Type B pancreatic cell (in vitro differentiated cells): Measurements from ENCODE around the gene C9orf85. TPM values are rescaled to one million over a fixed set of nuclear protein-coding genes. Genes with fewer than 3 reads are reported as not detected.

ENCODE experiments used
- DNase-seq: peaks from one replicate; pipeline ENCODE4 v3.0.0; 2021; ENCODE audit warnings: mixed read lengths; ENCODE audit not compliant: unreplicated experiment; ENCODE audit errors: extremely low spot score
- H3K27ac Mint-ChIP-seq: 2 replicates; pipeline ENCODE4 v1.8.0; 2021; ENCODE audit warnings: mild to moderate bottlenecking, mixed read lengths
- H3K27me3 Mint-ChIP-seq: 2 replicates; pipeline ENCODE4 v1.8.0; 2021; ENCODE audit warnings: mixed read lengths
- H3K36me3 Mint-ChIP-seq: 2 replicates; pipeline ENCODE4 v1.8.0; 2021; ENCODE audit warnings: mixed read lengths
- H3K4me1 Mint-ChIP-seq: one replicate; pipeline ENCODE4 v1.8.0; 2021; ENCODE audit warnings: mixed read lengths; ENCODE audit not compliant: unreplicated experiment
- H3K4me3 Mint-ChIP-seq: 2 replicates; pipeline ENCODE4 v1.8.0; 2021; ENCODE audit warnings: mild to moderate bottlenecking, mixed read lengths
- H3K9me3 Mint-ChIP-seq: 2 replicates; pipeline ENCODE4 v1.8.0; 2021; ENCODE audit warnings: mixed read lengths
- CTCF ChIP-seq: fragments of 200-600 bp; sonication (generic); conservative IDR thresholded peaks from 2 replicates; pipeline ENCODE4 v1.5.0; 2021; ENCODE audit warnings: antibody characterized with exemption, mild to moderate bottlenecking
- total RNA-seq: library from RNA; stranded (reverse); gene quantifications from 2 replicates; pipeline ENCODE4 v1.2.1, GENCODE V29; 2021; ENCODE audit warnings: low replicate concordance

Gene C9orf85
- total RNA-seq, 1 donor from 2014 or later: 17.9 TPM

- Mint-ChIP-seq H3K27me3 (no peaks in the 10 kb centered on the region), H3K4me1 (peaks cover 27% of the 10 kb centered on the region), H3K4me3 (no peak overlapping the region), H3K36me3 (peaks cover 16% of the 10 kb centered on the region), H3K9me3 (no peaks in the 10 kb centered on the region), H3K27ac (no peak overlapping the region)
- TF ChIP-seq CTCF: no peak
- no peak for DNase-seq
Observed at GRCh38 chr9:71925834-71926233, 14.4 kb downstream of the C9orf85 start.

- Mint-ChIP-seq H3K27ac (no peak overlapping the region), H3K4me3 (no peak overlapping the region), H3K4me1 (peaks cover 17% of the 10 kb centered on the region), H3K36me3 (peaks cover 3% of the 10 kb centered on the region), H3K27me3 (no peaks in the 10 kb centered on the region), H3K9me3 (no peaks in the 10 kb centered on the region)
- DNase-seq: no peak
- TF ChIP-seq CTCF: no peak
Observed at GRCh38 chr9:71928376-71928775, 16.9 kb downstream of the C9orf85 start.

- peak overlapping the region; percentile 69 for H3K27ac Mint-ChIP-seq
- H3K9me3 Mint-ChIP-seq: no peaks in the 10 kb centered on the region
- DNase-seq: no peak
Observed at GRCh38 chr9:71928806-71929205, 17.4 kb downstream of the C9orf85 start.

GRCh38 chr9:71929223-71929622 is 17.8 kb downstream of the C9orf85 start:
- Mint-ChIP-seq H3K9me3 (no peaks in the 10 kb centered on the region), H3K4me3 (no peak overlapping the region), H3K4me1 (peaks cover 14% of the 10 kb centered on the region), H3K27me3 (no peaks in the 10 kb centered on the region), H3K27ac (peak overlapping the region; percentile 69), H3K36me3 (no peaks in the 10 kb centered on the region)
- DNase-seq: no peak
- TF ChIP-seq CTCF: no peak

More at GRCh38 chr9:71928806-71929205, 17.4 kb downstream of the C9orf85 start:
- Mint-ChIP-seq H3K27me3 (no peaks in the 10 kb centered on the region), H3K4me1 (peaks cover 14% of the 10 kb centered on the region), H3K4me3 (peak overlapping the region; percentile 33), H3K36me3 (no peaks in the 10 kb centered on the region)
- TF ChIP-seq CTCF: no peak

- Mint-ChIP-seq H3K36me3 (no peaks in the 10 kb centered on the region), H3K4me1 (peaks cover 14% of the 10 kb centered on the region), H3K27me3 (no peaks in the 10 kb centered on the region), H3K4me3 (no peak overlapping the region), H3K27ac (peak overlapping the region; percentile 69), H3K9me3 (no peaks in the 10 kb centered on the region)
- no peak for DNase-seq
- TF ChIP-seq CTCF: no peak
Observed at GRCh38 chr9:71929791-71930440, 18.5 kb downstream of the C9orf85 start.
